ENCODE data around the gene STAG3.

The STAG3 gene

GRCh38 chr7:100152404-100152803 is 25.3 kb upstream of the STAG3 start:
- no peak for DNase-seq
- TF ChIP-seq GATA1 (IDR thresholded peaks at IDR 0.05; ENCODE audit: low read depth, low read length) (no peak), POLR2A (IDR thresholded peaks at IDR 0.05; ENCODE audit: low read length) (no peak)

- TF ChIP-seq POLR2A (IDR thresholded peaks at IDR 0.05; ENCODE audit: low read length) (no peak), GATA1 (IDR thresholded peaks at IDR 0.05; ENCODE audit: low read depth, low read length) (no peak)
- DNase-seq, result no peak
These were observed 24.6 kb upstream of the STAG3 start for GRCh38 chr7:100152937-100153666.

- DNase-seq, result peak in 1 of 2 experiments; percentile 28
- TF ChIP-seq GATA1 (IDR thresholded peaks at IDR 0.05; ENCODE audit: low read depth, low read length), result no peak
- TF ChIP-seq POLR2A (IDR thresholded peaks at IDR 0.05; ENCODE audit: low read length), result no peak
These were observed 23.8 kb upstream of the STAG3 start for GRCh38 chr7:100153708-100154535.

GRCh38 chr7:100154651-100155491 is 22.8 kb upstream of the STAG3 start:
- TF ChIP-seq GATA1 (IDR thresholded peaks at IDR 0.05; ENCODE audit: low read depth, low read length), result no peak
- no peak for DNase-seq

- TF ChIP-seq GATA1 (IDR thresholded peaks at IDR 0.05; ENCODE audit: low read depth, low read length) (no peak), POLR2A (IDR thresholded peaks at IDR 0.05; ENCODE audit: low read length) (no peak)
- no peak for DNase-seq
These were observed 22.0 kb upstream of the STAG3 start for GRCh38 chr7:100155553-100156317.

- TF ChIP-seq GATA1 (IDR thresholded peaks at IDR 0.05; ENCODE audit: low read depth, low read length), result no peak
- peak; percentile 16 for TF ChIP-seq POLR2A (IDR thresholded peaks at IDR 0.05; ENCODE audit: low read length)
- DNase-seq, result peak in 1 of 2 experiments; percentile 34
These were observed 21.2 kb upstream of the STAG3 start for GRCh38 chr7:100156331-100157068.

- DNase-seq, result no peak
- TF ChIP-seq POLR2A (IDR thresholded peaks at IDR 0.05; ENCODE audit: low read length) (no peak), GATA1 (IDR thresholded peaks at IDR 0.05; ENCODE audit: low read depth, low read length) (no peak)
These were observed 20.7 kb upstream of the STAG3 start for GRCh38 chr7:100157069-100157333.

- peak; percentile 20 to 41 for DNase-seq
- TF ChIP-seq GATA1 (IDR thresholded peaks at IDR 0.05; ENCODE audit: low read depth, low read length) (no peak), POLR2A (IDR thresholded peaks at IDR 0.05; ENCODE audit: low read length) (no peak)
These were observed 20.1 kb upstream of the STAG3 start for GRCh38 chr7:100157334-100158228.

- TF ChIP-seq POLR2A (IDR thresholded peaks at IDR 0.05; ENCODE audit: low read length), result no peak
- no peak for TF ChIP-seq GATA1 (IDR thresholded peaks at IDR 0.05; ENCODE audit: low read depth, low read length)
- peak; percentile 79 to 85 for DNase-seq
These were observed 19.3 kb upstream of the STAG3 start, which contains the start of gene TRAPPC14 for GRCh38 chr7:100158229-100159098. TSS of gene TRAPPC14 (minus strand) at chr7:100158723. CDS start at chr7:100158499, 224 bp downstream.

- TF ChIP-seq POLR2A (IDR thresholded peaks at IDR 0.05; ENCODE audit: low read length) (no peak), GATA1 (IDR thresholded peaks at IDR 0.05; ENCODE audit: low read depth, low read length) (no peak)
- no peak for DNase-seq
These were observed 18.6 kb upstream of the STAG3 start for GRCh38 chr7:100159099-100159623.

- TF ChIP-seq GATA1 (IDR thresholded peaks at IDR 0.05; ENCODE audit: low read depth, low read length) (no peak), POLR2A (IDR thresholded peaks at IDR 0.05; ENCODE audit: low read length) (no peak)
These were observed 17.7 kb upstream of the STAG3 start for GRCh38 chr7:100160067-100160466.

More at GRCh38 chr7:100160067-100160466, 17.7 kb upstream of the STAG3 start:
- no peak for DNase-seq
